KOPT-K1 (cell line): Measurements from ENCODE around the gene DSCAM.

Experiments
- H3K27ac ChIP-seq: fragments of 200-600 bp; sonication (generic); 2 replicates; pipeline ENCODE4 v1.5.1; 2016; ENCODE audit warnings: antibody characterized with exemption, mild to moderate bottlenecking, low read depth, low read length; ENCODE audit not compliant: poor library complexity, severe bottlenecking
- H3K36me3 ChIP-seq: fragments of 200-600 bp; sonication (generic); 2 replicates; pipeline ENCODE4 v1.5.1; 2017; ENCODE audit warnings: antibody characterized with exemption, mild to moderate bottlenecking, low read length, moderate library complexity; ENCODE audit not compliant: insufficient read depth
- H3K9me3 ChIP-seq: fragments of 200-600 bp; sonication (generic); 2 replicates; pipeline ENCODE4 v1.5.1; 2017; ENCODE audit warnings: antibody characterized with exemption, low read length, mild to moderate bottlenecking; ENCODE audit not compliant: insufficient read depth, poor library complexity, severe bottlenecking

Gene DSCAM

DNA sequence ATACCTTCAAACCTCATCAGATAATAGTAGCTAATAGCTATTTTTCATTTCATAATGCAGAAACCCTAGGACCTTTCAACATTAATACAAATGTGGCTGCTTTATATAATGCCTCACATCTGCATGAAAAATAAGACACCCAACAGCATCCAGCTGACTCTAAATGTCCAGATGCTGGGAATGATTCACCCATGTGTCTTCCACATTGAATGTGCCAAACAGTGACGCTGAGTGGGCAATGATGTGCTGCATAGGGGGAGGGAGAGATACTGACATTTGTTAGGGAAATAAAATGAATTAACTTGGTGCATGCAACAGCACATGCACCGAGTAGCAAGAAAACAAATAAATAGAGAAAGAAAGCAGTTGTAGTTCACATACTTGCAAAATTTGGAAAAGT lies 199.3 kb downstream of the DSCAM start:
- H3K9me3 ChIP-seq = peaks cover 10% of the 10 kb centered on the region

DNA sequence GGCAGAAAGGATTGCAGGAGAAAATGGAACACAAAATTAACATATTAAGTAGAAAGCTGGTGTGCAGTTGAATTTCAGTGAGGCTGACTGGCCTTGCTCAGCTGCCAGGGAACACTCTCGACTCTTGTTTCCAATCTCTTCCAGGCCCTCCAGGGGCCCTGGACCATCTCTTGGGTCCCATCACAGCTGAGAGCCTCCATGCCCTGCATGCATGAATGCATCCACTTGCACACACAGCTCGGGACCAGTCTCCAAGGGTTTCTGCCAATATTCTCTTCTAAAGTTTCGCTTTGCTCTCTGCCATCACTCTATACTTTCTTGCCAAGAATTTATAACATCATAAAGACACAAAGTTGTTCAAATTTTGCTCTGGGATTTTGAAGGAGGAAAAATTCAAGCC lies 200.3 kb downstream of the DSCAM start:
- Histone ChIP-seq H3K9me3 (peaks cover 10% of the 10 kb centered on the region), H3K27ac (no peak overlapping the region), H3K36me3 (no peaks in the 10 kb centered on the region)

More for the DNA sequence above, 199.3 kb downstream of the DSCAM start:
- Histone ChIP-seq H3K36me3 (no peaks in the 10 kb centered on the region), H3K27ac (no peak overlapping the region)

DNA sequence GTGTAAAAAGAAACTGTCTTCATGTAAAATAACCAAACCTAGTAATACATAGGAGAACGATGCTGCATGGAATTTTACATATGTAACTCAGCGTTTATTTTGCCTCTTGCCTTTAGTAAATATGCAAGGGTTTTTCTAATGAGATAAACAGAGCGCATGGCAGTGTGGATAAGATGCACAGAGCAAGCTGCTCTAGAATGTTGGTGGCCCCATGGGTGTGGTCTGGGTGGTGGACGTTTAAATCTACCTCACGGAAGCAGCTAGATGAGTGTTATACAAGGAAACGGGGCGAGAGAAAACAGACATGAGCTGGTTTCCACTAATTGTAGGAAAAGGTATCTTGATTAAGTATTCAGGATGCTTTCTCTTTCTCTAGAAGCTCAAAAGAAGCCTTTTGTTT lies 205.9 kb downstream of the DSCAM start:
- H3K27ac ChIP-seq = no peak overlapping the region

DNA sequence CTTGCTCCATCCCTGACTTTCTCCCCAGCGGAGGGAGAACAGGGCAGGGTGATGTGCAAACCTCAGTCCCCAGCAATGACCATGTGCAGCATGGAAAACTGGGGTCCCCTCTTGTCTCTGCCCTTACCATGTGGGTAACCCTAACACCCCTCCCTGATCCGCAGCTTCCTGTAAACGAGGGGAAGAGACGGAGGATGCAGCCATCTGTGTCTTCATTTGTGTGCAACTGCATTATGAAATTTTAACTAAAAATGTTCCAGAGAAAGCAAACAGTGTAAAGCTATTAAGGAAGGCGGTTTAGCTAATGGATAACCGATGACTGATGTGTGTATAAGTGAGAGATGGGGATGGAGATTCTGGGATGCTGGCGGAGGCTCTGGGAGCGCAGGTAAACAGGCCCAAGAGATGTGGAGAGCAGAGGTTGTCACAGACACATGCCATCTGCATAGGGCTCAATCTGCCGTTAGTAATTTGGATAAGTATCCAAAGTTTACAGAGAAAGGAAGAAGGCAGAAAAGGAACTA lies 206.6 kb downstream of the DSCAM start:
- Histone ChIP-seq H3K27ac (no peak overlapping the region), H3K9me3 (peaks cover 3% of the 10 kb centered on the region), H3K36me3 (no peaks in the 10 kb centered on the region)

More for the DNA sequence above, 205.9 kb downstream of the DSCAM start:
- Histone ChIP-seq H3K9me3 (peaks cover 3% of the 10 kb centered on the region), H3K36me3 (no peaks in the 10 kb centered on the region)

DNA sequence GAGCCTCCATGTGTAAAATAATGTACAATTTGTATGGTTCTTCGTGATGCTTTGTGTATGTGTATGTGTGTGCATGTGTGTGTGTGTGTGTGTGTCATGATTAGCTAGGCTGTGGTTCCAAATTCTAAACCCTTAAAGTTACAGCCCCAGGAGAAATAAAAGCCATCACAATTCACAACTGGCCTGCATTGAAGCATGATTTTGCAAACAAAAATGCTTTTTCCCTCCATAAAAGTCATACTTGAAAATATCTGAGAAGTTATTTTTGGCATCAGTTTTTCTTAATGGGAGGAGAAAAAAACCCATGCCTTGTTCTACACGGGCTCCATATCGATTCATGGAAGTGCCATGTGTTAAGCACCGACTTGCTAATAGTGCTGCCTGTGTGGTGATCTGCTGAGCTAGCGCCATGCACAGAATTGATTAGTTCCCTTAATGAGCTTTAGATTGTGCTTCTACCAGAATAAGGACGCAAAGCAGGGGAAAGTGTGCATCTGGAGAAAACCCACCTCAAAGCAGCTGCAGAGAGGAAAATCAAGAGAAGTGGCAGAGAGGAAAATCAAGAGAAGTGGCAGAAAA lies 207.3 kb downstream of the DSCAM start:
- Histone ChIP-seq H3K27ac (no peak overlapping the region), H3K36me3 (no peaks in the 10 kb centered on the region), H3K9me3 (peaks cover 3% of the 10 kb centered on the region)

DNA sequence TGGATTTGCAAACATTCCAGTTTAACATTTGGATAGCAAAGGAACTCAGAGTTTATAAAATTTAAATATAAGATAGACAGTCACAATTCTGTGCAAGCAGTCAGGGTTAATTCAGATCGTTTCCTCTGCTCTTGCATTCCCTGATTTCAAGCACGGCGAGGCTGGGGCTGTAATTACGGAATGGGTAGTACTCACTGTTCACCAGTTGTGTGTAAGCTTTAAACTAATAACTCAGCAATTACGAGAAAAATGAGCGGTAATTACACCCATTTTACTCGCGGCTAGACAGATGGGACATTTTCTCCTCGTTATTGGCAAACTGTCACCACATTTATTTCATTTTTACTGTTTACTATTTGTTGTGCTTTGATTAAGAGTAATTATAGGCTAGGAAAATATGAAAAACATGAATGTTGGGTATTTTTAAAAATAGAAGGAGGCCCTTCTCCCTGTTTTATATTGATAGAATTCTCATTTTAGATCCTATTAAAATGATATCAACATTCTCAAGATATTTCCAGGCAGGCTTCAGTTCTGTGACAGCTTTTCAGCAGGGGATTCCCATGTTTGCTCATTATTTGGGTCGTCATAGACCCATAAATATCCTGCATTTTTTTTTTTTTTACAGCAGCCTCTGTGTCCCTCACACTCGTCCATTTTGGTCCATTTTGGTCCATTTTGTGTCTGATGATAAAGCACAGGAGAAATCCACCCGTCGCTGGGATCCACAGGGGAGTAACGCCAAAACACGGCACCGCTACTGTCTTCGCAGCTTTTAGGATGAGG lies 208.3 kb downstream of the DSCAM start:
- H3K27ac ChIP-seq = no peak overlapping the region
- H3K9me3 ChIP-seq = no peaks in the 10 kb centered on the region
- no peaks in the 10 kb centered on the region for H3K36me3 ChIP-seq

DNA sequence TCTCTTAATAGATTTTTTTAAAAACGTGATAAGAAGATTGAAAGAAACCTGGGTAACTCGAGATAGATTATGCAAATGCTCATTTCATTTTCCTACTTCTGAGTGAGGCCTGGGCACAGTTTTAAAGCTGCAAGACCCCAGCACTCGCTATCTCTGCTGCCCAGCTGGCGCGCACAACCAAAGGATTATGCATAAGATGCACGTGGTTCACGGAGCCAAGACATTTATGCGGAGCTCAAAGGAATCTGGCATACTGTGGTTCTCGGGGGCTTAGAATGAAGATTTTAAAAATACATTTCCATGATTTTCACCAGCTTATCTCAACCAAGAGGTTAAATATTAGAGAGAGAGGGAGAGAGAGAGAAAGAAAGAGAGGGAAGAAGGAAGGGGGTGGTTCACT lies 210.9 kb downstream of the DSCAM start:
- Histone ChIP-seq H3K9me3 (no peaks in the 10 kb centered on the region), H3K36me3 (no peaks in the 10 kb centered on the region), H3K27ac (no peak overlapping the region)

DNA sequence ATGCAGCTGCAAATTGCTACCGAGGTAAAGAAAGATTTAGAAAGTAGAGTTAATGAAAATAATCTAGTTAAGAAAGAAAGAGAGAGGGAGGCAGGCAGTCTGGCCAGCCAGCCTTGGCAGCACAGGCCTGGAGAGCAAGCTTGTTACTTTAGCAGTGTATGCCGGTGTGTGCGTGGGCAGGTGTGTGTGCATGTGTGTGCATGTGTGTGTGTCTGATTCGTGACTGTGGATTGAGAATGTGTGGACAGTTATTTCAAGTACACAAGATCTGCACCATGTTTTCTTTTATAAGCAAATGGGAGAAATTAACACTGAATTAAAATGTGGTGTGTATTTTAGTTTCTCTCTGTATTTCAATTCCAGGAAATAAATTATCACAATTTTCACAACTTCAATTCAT lies 211.6 kb downstream of the DSCAM start:
- Histone ChIP-seq H3K9me3 (no peaks in the 10 kb centered on the region), H3K36me3 (no peaks in the 10 kb centered on the region), H3K27ac (no peak overlapping the region)

DNA sequence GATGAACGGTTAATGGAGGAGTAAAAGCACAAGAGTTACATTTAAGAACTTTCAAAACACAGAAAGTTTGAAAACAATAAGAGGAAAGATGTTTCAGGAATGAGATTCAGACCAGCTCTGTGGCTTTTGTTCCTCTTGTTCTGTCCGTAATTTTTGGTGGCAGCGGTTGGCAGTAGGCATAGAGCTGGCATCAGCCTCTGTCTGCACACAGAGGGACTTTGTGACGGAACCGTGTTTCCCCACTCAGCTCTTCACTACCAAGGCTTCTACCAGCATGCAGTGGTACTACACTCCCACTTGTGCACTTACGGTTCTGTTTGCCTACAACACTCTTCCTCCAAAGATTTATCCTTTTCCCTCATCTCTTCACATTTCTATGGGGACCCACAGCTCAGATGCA lies 212.8 kb downstream of the DSCAM start:
- Histone ChIP-seq H3K36me3 (no peaks in the 10 kb centered on the region), H3K9me3 (no peaks in the 10 kb centered on the region), H3K27ac (no peak overlapping the region)

DNA sequence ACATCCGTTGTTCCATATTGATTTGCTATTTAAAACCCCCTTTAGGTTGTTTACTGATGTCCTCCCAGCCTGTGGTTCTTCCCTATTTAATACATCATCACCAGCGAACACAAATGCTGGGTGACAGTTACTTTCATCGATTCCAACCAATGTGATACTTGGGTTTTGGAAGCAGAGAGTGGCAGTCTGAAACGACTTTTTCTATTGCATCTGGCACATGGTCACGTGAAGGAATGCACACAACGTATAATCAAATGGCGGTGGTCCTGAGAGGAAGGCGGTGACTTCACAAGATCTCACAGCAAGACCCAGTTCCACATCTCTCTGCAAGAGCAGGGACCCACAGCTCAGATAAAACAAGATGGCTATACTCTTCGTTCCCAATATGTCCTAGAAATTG lies 213.9 kb downstream of the DSCAM start:
- H3K36me3 ChIP-seq = no peaks in the 10 kb centered on the region
- H3K9me3 ChIP-seq = no peaks in the 10 kb centered on the region
- H3K27ac ChIP-seq = no peak overlapping the region

DNA sequence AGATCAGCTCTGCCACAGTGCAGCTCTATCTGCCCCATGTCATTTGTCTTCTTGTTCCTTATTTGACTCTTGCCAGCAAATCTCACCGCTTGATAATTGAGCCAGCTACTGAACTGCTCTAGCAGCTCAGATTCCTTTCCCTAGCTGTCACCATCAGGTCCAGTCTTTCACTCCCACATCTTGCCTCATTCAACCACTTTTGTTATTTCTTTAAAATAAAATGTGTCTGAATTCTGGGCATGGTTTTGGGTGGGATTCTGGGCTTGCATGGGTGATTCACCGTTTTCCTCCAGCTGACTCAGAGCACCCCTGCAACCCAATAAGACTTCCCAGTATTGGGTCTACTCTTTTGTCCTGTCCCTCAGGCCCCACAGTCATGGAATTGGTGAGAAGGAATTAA lies 215.7 kb downstream of the DSCAM start:
- Histone ChIP-seq H3K36me3 (no peaks in the 10 kb centered on the region), H3K9me3 (no peaks in the 10 kb centered on the region), H3K27ac (no peak overlapping the region)

DNA sequence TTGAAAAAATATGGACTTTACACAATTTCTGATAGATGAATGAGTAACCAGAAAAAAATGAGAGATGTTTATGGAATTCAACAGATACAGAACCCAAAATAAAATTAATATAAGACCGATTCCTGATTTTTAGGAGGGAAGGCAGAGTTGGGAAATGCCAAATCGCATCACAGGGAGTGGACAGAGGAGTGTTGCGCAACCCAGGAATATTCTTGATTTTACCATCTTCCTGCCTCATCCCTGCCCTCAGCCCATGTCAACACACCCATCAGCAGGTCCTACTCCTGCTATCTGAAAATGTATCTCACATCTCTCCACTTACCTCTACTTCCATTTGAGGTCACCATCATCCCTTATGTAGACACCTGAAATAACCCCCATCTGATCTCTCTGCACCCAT lies 221.0 kb downstream of the DSCAM start:
- no peak overlapping the region for H3K27ac ChIP-seq
- H3K9me3 ChIP-seq = no peaks in the 10 kb centered on the region
- no peaks in the 10 kb centered on the region for H3K36me3 ChIP-seq

DNA sequence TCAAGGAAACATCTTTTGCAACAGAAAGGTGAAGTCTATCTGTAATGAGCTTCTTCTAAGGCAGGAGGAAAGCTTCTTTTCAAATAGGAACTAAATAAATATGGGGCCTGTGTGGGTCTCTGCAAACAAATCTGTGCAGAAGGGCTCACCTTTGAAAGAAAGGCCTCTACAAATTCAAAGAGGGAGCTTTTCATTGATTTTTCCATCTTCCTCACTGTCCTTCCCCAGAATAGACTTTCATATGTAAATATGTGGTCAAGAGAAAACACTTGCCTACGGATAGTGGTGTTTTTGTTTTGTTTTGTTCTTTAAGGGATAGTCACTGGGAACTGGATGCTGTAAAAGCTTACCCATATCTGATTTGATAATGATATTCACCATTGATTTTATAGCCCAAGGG lies 223.4 kb downstream of the DSCAM start:
- Histone ChIP-seq H3K27ac (no peak overlapping the region), H3K9me3 (no peaks in the 10 kb centered on the region), H3K36me3 (no peaks in the 10 kb centered on the region)

DNA sequence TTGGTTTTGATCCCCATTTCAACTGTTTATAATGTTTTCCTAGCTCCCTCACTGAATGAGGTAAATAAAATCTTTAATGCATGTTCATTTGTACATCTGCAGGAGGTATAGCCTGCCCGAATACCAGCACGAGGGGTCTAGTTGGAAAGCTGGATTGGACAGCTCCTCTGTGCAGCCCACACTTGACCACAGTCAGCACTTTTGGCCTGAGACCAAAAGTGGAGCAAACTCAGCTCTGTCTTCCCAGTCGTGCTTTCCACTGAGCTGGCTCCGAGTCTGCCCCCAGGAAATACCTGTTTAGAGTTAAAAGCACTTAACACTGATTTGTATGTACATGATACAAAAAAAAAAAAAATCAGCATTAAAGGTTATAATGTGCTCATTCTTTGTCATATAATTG lies 224.4 kb downstream of the DSCAM start:
- Histone ChIP-seq H3K36me3 (no peaks in the 10 kb centered on the region), H3K9me3 (no peaks in the 10 kb centered on the region), H3K27ac (no peak overlapping the region)

DNA sequence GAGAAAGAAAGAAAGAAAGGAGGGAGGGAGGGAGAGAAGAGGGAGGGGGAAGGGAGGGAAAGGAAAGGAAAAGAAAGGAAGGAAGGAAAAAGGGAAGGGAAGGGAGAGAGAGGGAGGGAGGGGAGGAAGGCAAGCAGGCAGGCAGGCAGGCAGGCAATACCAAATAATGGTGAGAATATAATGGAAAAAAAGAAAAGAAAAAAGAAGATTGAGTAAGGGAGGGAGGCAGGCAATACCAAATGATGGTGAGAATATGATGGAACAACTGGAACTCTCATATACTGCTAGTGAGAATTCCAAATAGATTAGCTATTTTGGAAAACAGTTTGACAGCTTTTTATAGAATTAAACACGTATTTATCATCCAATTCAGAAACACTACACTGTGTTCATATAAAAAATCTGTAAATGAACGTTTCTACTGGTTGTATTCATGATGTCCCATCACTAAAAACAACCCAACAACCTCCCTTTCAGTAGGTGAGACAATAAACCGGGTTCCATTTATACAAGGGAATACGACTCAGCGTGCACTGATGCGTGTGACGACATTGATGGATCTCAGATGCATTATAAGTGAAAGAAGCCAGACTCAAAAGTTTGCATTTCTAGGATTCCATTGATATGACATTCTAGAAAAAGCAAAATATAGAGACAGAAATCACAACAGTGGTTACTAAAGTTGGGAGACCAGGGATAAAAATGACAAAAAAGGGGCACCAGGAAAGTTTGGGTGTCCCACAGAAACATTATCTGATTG lies 226.4 kb downstream of the DSCAM start:
- Histone ChIP-seq H3K27ac (no peak overlapping the region), H3K9me3 (no peaks in the 10 kb centered on the region), H3K36me3 (no peaks in the 10 kb centered on the region)
